ENCODE results near the gene ARL14EP.

- TF ChIP-seq CTCF (optimal IDR thresholded peaks at IDR 0.05 in 1 of 3, IDR thresholded peaks at IDR 0.05 in 1 of 3, conservative IDR thresholded peaks at IDR 0.05 in 1 of 3; ENCODE audit: extremely low read depth in 1 of 3, insufficient read depth in 2 of 3, low read length in 3 of 3): no peak
- no peak for TF ChIP-seq EZH2 (IDR thresholded peaks at IDR 0.05; ENCODE audit: low read length)
Observed at GRCh38 chr11:30285416-30286121, 37.3 kb upstream of the ARL14EP start.

Measured in keratinocyte (primary cell).